Keratinocyte (primary cell): ENCODE results near the gene MAGI1. TPM values are rescaled to one million over a fixed set of nuclear protein-coding genes. Genes with fewer than 3 reads are reported as not detected.

Source experiments
- DNase-seq: peaks from one replicate; pipeline ENCODE4 v3.0.0-alpha.2; 2011; ENCODE audit warnings: low read depth, missing footprints, low spot score
- FAIRE-seq: peaks from 2 replicates; lab custom pipeline; 2011; peaks lifted over from hg19 to GRCh38; lab: Jason Lieb, UNC
- H2AFZ ChIP-seq: 2 replicates; pipeline ENCODE4 v1.6.0; 2012; ENCODE audit warnings: low read length, control low read depth, inconsistent platforms; ENCODE audit not compliant: control insufficient read depth
- H3K27ac ChIP-seq: 2 replicates; pipeline ENCODE4 v1.5.1; 2011; ENCODE audit warnings: low read length; ENCODE audit not compliant: control insufficient read depth, insufficient read depth
- H3K27me3 ChIP-seq: 3 replicates; pipeline ENCODE4 v1.6.0; 2011; ENCODE audit warnings: low read length; ENCODE audit not compliant: control insufficient read depth, insufficient read depth; ENCODE audit errors: extremely low read depth
- H3K36me3 ChIP-seq, 2 experiments: 2 replicates in 1 of 2; 3 replicates in 1 of 2; pipeline ENCODE4 v1.5.1; 2011; ENCODE audit warnings: low read length in 2 of 2, mild to moderate bottlenecking in 1 of 2; ENCODE audit not compliant: control insufficient read depth in 2 of 2, insufficient read depth in 2 of 2; ENCODE audit errors: extremely low read depth in 1 of 2
- H3K4me1 ChIP-seq: 3 replicates; pipeline ENCODE4 v1.5.1; 2011; ENCODE audit warnings: low read length; ENCODE audit not compliant: control insufficient read depth, insufficient read depth; ENCODE audit errors: extremely low read depth
- H3K4me2 ChIP-seq: 3 replicates; pipeline ENCODE4 v1.6.0; 2011; ENCODE audit warnings: low read depth, low read length; ENCODE audit not compliant: control insufficient read depth, insufficient read depth; ENCODE audit errors: extremely low read depth
- H3K4me3 ChIP-seq, 3 experiments: fragments of 200-600 bp in 1 of 3; sonication (generic) in 1 of 3; 2 replicates in 2 of 3; 3 replicates in 1 of 3; pipeline ENCODE4 v1.5.1; 2011 to 2016; ENCODE audit warnings: low read length in 3 of 3, mild to moderate bottlenecking in 3 of 3, control low read depth in 2 of 3, inconsistent platforms in 1 of 3, low read depth in 1 of 3, mixed read lengths in 1 of 3, mixed run types in 1 of 3, moderate library complexity in 1 of 3; ENCODE audit not compliant: control insufficient read depth in 2 of 3, insufficient read depth in 2 of 3; ENCODE audit errors: extremely low read depth in 1 of 3
- H3K79me2 ChIP-seq: 2 replicates; pipeline ENCODE4 v1.6.0; 2012; ENCODE audit warnings: low read length; ENCODE audit not compliant: control insufficient read depth, insufficient read depth
- H3K9ac ChIP-seq: 3 replicates; pipeline ENCODE4 v1.6.0; 2011; ENCODE audit warnings: low read length; ENCODE audit not compliant: control insufficient read depth, insufficient read depth; ENCODE audit errors: extremely low read depth
- H3K9me1 ChIP-seq: 3 replicates; pipeline ENCODE4 v1.6.0; 2011; ENCODE audit warnings: low read length; ENCODE audit not compliant: control insufficient read depth, insufficient read depth; ENCODE audit errors: extremely low read depth
- H3K9me3 ChIP-seq: 2 replicates; pipeline ENCODE4 v1.5.1; 2012; ENCODE audit warnings: low read depth, low read length; ENCODE audit not compliant: control insufficient read depth
- H4K20me1 ChIP-seq: 3 replicates; pipeline ENCODE4 v1.6.0; 2011; ENCODE audit warnings: low read length; ENCODE audit not compliant: control insufficient read depth, insufficient read depth; ENCODE audit errors: extremely low read depth
- EZH2 ChIP-seq: IDR thresholded peaks from one replicate; pipeline ENCODE4 v1.6.1; 2012; ENCODE audit warnings: inconsistent platforms, mild to moderate bottlenecking, low read length, moderate library complexity
- dilution Hi-C: fragments of 300-500 bp; cut with MboI; formaldehyde crosslinking; loops from one replicate; pipeline ENCODE4 v1.7.0; 2020; ENCODE audit warnings: low sequenced_read_pairs; ENCODE audit not compliant: extremely low pct_ligation_motif_present
- polyA plus RNA-seq, 5 experiments: library from polyadenylated mRNA; depleted of rRNA in 3 of 5; stranded (reverse) in 3 of 5; stranded (forward) in 1 of 5; unstranded in 1 of 5; fragments of >200 nt; gene quantifications; 1 replicate in 1 of 5; 2 replicates in 3 of 5; 3 replicates in 1 of 5; pipeline versions ENCODE4 v1.2.1 to v1.2.3, GENCODE V29; 2011 to 2012; ENCODE audit warnings: missing spikeins in 2 of 5, low read depth in 1 of 5, low replicate concordance in 1 of 5
- TF ChIP-seq, protein P1 (sequence below), 3 experiments: IDR thresholded peaks in 1 of 3; conservative IDR thresholded peaks in 1 of 3; optimal IDR thresholded peaks in 1 of 3; 2 replicates in 2 of 3; 3 replicates in 1 of 3; pipeline versions ENCODE3 to v1.5.1; 2011; ENCODE audit warnings: low read length in 3 of 3, mild to moderate bottlenecking in 3 of 3, moderate library complexity in 2 of 3, control low read depth in 1 of 3, inconsistent platforms in 1 of 3; ENCODE audit not compliant: insufficient read depth in 2 of 3; ENCODE audit errors: extremely low read depth in 1 of 3

Gene MAGI1
- polyA plus RNA-seq, 1 donor (not counting 4 experiments of a cell fraction or from before 2014, with no cell fraction given), result 10.9 TPM

DNA sequence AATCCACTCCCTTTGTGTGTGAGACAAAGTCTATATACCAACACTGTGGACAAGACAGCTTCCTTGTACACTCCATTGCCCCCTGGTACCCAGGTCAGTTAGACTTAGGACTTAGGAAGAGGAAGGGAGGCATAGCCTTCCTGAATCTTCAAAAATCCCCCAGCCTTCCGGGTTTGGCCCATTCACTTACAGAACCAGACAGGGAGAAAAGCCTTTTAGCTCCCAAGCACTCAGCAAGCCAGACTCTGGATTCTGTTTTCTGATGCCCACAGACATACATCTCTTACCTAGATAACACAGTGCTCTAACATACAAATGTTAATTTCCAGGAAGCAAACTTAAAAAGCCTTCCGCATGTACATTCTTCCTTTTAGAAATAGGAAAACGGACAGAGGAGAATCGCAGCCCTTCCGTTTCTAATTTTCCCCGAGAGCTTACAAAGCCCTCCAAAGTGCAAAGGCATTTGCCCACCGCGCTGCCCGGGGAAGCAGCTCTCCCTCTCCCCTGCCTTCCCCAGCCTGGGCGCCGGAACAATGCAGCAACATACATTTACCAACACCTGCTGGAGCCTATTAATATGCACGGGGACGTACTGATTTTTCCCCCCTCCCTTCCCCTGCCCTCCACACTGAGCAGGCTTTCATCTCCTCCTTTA lies 442.0 kb downstream of the MAGI1 start:
- H3K4me3 ChIP-seq, result no peak overlapping the region
- no peak for TF ChIP-seq EZH2
- TF ChIP-seq, protein P1, sequence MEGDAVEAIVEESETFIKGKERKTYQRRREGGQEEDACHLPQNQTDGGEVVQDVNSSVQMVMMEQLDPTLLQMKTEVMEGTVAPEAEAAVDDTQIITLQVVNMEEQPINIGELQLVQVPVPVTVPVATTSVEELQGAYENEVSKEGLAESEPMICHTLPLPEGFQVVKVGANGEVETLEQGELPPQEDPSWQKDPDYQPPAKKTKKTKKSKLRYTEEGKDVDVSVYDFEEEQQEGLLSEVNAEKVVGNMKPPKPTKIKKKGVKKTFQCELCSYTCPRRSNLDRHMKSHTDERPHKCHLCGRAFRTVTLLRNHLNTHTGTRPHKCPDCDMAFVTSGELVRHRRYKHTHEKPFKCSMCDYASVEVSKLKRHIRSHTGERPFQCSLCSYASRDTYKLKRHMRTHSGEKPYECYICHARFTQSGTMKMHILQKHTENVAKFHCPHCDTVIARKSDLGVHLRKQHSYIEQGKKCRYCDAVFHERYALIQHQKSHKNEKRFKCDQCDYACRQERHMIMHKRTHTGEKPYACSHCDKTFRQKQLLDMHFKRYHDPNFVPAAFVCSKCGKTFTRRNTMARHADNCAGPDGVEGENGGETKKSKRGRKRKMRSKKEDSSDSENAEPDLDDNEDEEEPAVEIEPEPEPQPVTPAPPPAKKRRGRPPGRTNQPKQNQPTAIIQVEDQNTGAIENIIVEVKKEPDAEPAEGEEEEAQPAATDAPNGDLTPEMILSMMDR (optimal IDR thresholded peaks at IDR 0.05 in 1 of 3, IDR thresholded peaks at IDR 0.05 in 1 of 3, conservative IDR thresholded peaks at IDR 0.05 in 1 of 3; ENCODE audit: extremely low read depth in 1 of 3, insufficient read depth in 2 of 3, low read length in 3 of 3), result no peak
- H3K9ac ChIP-seq, result no peak overlapping the region
- peaks cover 3% of the 10 kb centered on the region for H3K4me1 ChIP-seq
- H3K79me2 ChIP-seq, result no peaks in the 10 kb centered on the region
- FAIRE-seq (no peak), DNase-seq (no peak)
- H3K4me2 ChIP-seq, result no peak overlapping the region
- H3K27ac ChIP-seq, result no peak overlapping the region
- H4K20me1 ChIP-seq, result no peaks in the 10 kb centered on the region
- no peak overlapping the region for H2AFZ ChIP-seq
- dilution Hi-C loops, result no loop called here
- H3K9me1 ChIP-seq, result no peaks in the 10 kb centered on the region
- H3K9me3 ChIP-seq, result no peaks in the 10 kb centered on the region
- H3K27me3 ChIP-seq, result no peaks in the 10 kb centered on the region
- H3K36me3 ChIP-seq, result no peaks in the 10 kb centered on the region

GRCh38 chr3:65596029-65596300 lies 442.8 kb downstream of the MAGI1 start:
- dilution Hi-C loops, result no loop called here

More at GRCh38 chr3:65596029-65596300, 442.8 kb downstream of the MAGI1 start:
- FAIRE-seq, result no peak
- no peak overlapping the region for H2AFZ ChIP-seq
- no peaks in the 10 kb centered on the region for H3K79me2 ChIP-seq
- H3K9me3 ChIP-seq, result no peaks in the 10 kb centered on the region
- H3K27ac ChIP-seq, result no peak overlapping the region
- no peaks in the 10 kb centered on the region for H3K36me3 ChIP-seq
- no peaks in the 10 kb centered on the region for H3K9me1 ChIP-seq
- no peak overlapping the region for H3K4me2 ChIP-seq
- no peaks in the 10 kb centered on the region for H4K20me1 ChIP-seq
- H3K4me3 ChIP-seq, result no peak overlapping the region
- H3K9ac ChIP-seq, result no peak overlapping the region
- DNase-seq, result no peak
- TF ChIP-seq, protein P1 (optimal IDR thresholded peaks at IDR 0.05 in 1 of 3, IDR thresholded peaks at IDR 0.05 in 1 of 3, conservative IDR thresholded peaks at IDR 0.05 in 1 of 3; ENCODE audit: extremely low read depth in 1 of 3, insufficient read depth in 2 of 3, low read length in 3 of 3), result no peak
- no peak for TF ChIP-seq EZH2
- no peaks in the 10 kb centered on the region for H3K27me3 ChIP-seq
- H3K4me1 ChIP-seq, result peaks cover 3% of the 10 kb centered on the region
